HEK293 (cell line): Measurements from ENCODE around the gene TINAGL1.
"Not testable (repeated sequence)": the region's sequence is repeated elsewhere in the genome, so short reads cannot be mapped to it uniquely, and the experiment has no call there.

Experiments used
- CTCF ChIA-PET: fragments of 350-600 bp; formaldehyde crosslinking; extraction: SDS; loops from one replicate; lab custom pipeline; 2021; ENCODE audit warnings: antibody characterized with exemption; lab: Yijun Ruan, JAX
- POLR2A ChIA-PET: fragments of 300-600 bp; formaldehyde crosslinking; extraction: SDS; loops from one replicate; lab custom pipeline; 2020; ENCODE audit warnings: antibody characterized with exemption, inconsistent platforms; lab: Yijun Ruan, JAX
- H3K27ac ChIP-seq: fragments of 200-500 bp; sonication (Bioruptor generic); 2 replicates; pipeline ENCODE4 v1.5.1; 2014; ENCODE audit warnings: low read depth, low read length, control low read depth, inconsistent platforms; ENCODE audit errors: extremely low read depth
- H3K36me3 ChIP-seq, 2 experiments: fragments of 200-500 bp in 1 of 2; sonication (Bioruptor generic) in 1 of 2; 1 replicate in 1 of 2; 2 replicates in 1 of 2; pipeline ENCODE4 v1.5.1; 2014 to 2017; ENCODE audit warnings: inconsistent platforms in 2 of 2, low read length in 2 of 2; ENCODE audit not compliant: control insufficient read depth in 2 of 2, insufficient read depth in 1 of 2
- H3K4me1 ChIP-seq: fragments of 200-500 bp; sonication (Bioruptor generic); 2 replicates; pipeline ENCODE4 v1.5.1; 2014; ENCODE audit warnings: mild to moderate bottlenecking, low read length, inconsistent platforms; ENCODE audit not compliant: control insufficient read depth, insufficient read depth
- H3K4me3 ChIP-seq: 2 replicates; pipeline ENCODE4 v1.5.1; 2011; ENCODE audit warnings: low read depth, mild to moderate bottlenecking, control low read depth, low read length, moderate library complexity
- H3K9me3 ChIP-seq: fragments of 200-500 bp; sonication (Bioruptor generic); 2 replicates; pipeline ENCODE4 v1.5.1; 2014; ENCODE audit warnings: low read depth, low read length, inconsistent platforms; ENCODE audit not compliant: control insufficient read depth, insufficient read depth
- ATF2 ChIP-seq: fragments of 450-650 bp; formaldehyde crosslinking; IDR thresholded peaks from 2 replicates; pipeline ENCODE4 v1.5.1; 2016; ENCODE audit warnings: missing biosample characterization, missing genetic modification characterization, low read depth
- CTCF ChIP-seq: fragments of 450-650 bp; formaldehyde crosslinking; IDR thresholded peaks from 2 replicates; pipeline ENCODE4 v1.5.1; 2016; ENCODE audit warnings: missing biosample characterization, missing genetic modification characterization
- HIC1 ChIP-seq: fragments of 450-650 bp; formaldehyde crosslinking; IDR thresholded peaks from 2 replicates; pipeline ENCODE4 v1.5.1; 2016; ENCODE audit warnings: missing biosample characterization, missing genetic modification characterization
- HOXD13 ChIP-seq: sonication (generic); formaldehyde crosslinking; IDR thresholded peaks from 2 replicates; pipeline ENCODE4 v1.8.0; 2022; ENCODE audit warnings: missing genetic modification reagents, borderline replicate concordance
- PRDM2 ChIP-seq: fragments of 450-650 bp; formaldehyde crosslinking; IDR thresholded peaks from 2 replicates; pipeline ENCODE4 v1.5.1; 2016; ENCODE audit warnings: missing biosample characterization, missing genetic modification characterization, borderline replicate concordance
- SP7 ChIP-seq: fragments of 450-650 bp; formaldehyde crosslinking; IDR thresholded peaks from 2 replicates; pipeline ENCODE4 v1.5.1; 2016; ENCODE audit warnings: missing biosample characterization, missing genetic modification characterization
- TRIM28 ChIP-seq: IDR thresholded peaks from 2 replicates; pipeline ENCODE4 v1.6.1; 2011; ENCODE audit warnings: low read length, control low read depth, borderline replicate concordance
- ZBTB11 ChIP-seq: fragments of 450-650 bp; formaldehyde crosslinking; conservative IDR thresholded peaks from 2 replicates; pipeline ENCODE4 v1.5.1; 2016; ENCODE audit warnings: low read depth, missing biosample characterization, missing genetic modification characterization
- ZBTB48 ChIP-seq: fragments of 450-650 bp; formaldehyde crosslinking; IDR thresholded peaks from 2 replicates; pipeline ENCODE4 v1.5.1; 2016; ENCODE audit warnings: missing biosample characterization, missing genetic modification characterization
- ZBTB8A ChIP-seq: fragments of 450-650 bp; formaldehyde crosslinking; IDR thresholded peaks from 2 replicates; pipeline ENCODE4 v1.5.1; 2016; ENCODE audit warnings: missing biosample characterization, missing genetic modification characterization
- ZFP3 ChIP-seq: fragments of 450-650 bp; formaldehyde crosslinking; IDR thresholded peaks from 2 replicates; pipeline ENCODE4 v1.5.1; 2016; ENCODE audit warnings: low read depth, missing biosample characterization, missing genetic modification characterization
- ZNF121 ChIP-seq: fragments of 450-650 bp; formaldehyde crosslinking; IDR thresholded peaks from 2 replicates; pipeline ENCODE4 v1.5.1; 2016; ENCODE audit warnings: missing biosample characterization, missing genetic modification characterization
- ZNF16 ChIP-seq: fragments of 450-650 bp; formaldehyde crosslinking; IDR thresholded peaks from 2 replicates; pipeline ENCODE4 v1.5.1; 2016; ENCODE audit warnings: low read depth, missing biosample characterization, missing genetic modification characterization
- ZNF174 ChIP-seq: fragments of 450-650 bp; formaldehyde crosslinking; IDR thresholded peaks from 2 replicates; pipeline ENCODE4 v1.5.0; 2017; ENCODE audit warnings: missing biosample characterization, mild to moderate bottlenecking, missing genetic modification characterization
- ZNF350 ChIP-seq: fragments of 450-650 bp; formaldehyde crosslinking; IDR thresholded peaks from 2 replicates; pipeline ENCODE4 v1.5.0; 2017; ENCODE audit warnings: missing biosample characterization, mild to moderate bottlenecking, missing genetic modification characterization
- ZNF510 ChIP-seq: fragments of 450-650 bp; formaldehyde crosslinking; IDR thresholded peaks from 2 replicates; pipeline ENCODE4 v1.5.1; 2018; ENCODE audit warnings: mild to moderate bottlenecking, missing genetic modification characterization, missing biosample characterization; ENCODE audit not compliant: insufficient replicate concordance
- ZNF571 ChIP-seq: fragments of 450-650 bp; formaldehyde crosslinking; IDR thresholded peaks from 2 replicates; pipeline ENCODE4 v1.5.0; 2017; ENCODE audit warnings: missing biosample characterization, missing genetic modification characterization
- ZNF670 ChIP-seq: fragments of 450-650 bp; formaldehyde crosslinking; IDR thresholded peaks from 2 replicates; pipeline ENCODE4 v1.5.1; 2016; ENCODE audit warnings: missing biosample characterization, missing genetic modification characterization, low read depth

Gene TINAGL1

GRCh38 chr1:31587328-31587699 is 11.0 kb downstream of the TINAGL1 start:
- ChIA-PET POLR2A (interaction anchor here (1.1 kb wide), 1 partner anchor 125 kb away, joined by 3 read pairs; no protein-coding TSS in a partner anchor), CTCF (interaction anchor here (0.6 to 1.4 kb wide), 6 partner anchors 12 to 172 kb away, joined by 3 to 5 read pairs (median 4); no protein-coding TSS in a partner anchor)
- not testable (repeated sequence) for H3K27ac ChIP-seq, H3K9me3 ChIP-seq, H3K4me3 ChIP-seq, H3K36me3 ChIP-seq, H3K4me1 ChIP-seq
- peak; percentile 92 for TF ChIP-seq ZNF121 (tag by site-specific recombination)

- Histone ChIP-seq H3K4me1 (no peaks in the 10 kb centered on the region), H3K27ac (no peak overlapping the region), H3K36me3 (no peaks in the 10 kb centered on the region), H3K9me3 (no peaks in the 10 kb centered on the region), H3K4me3 (no peak overlapping the region)
- CTCF ChIA-PET = interaction anchor here (0.6 to 1.7 kb wide), 11 partner anchors 10 to 197 kb away, joined by 3 to 5 read pairs (median 3); no protein-coding TSS in a partner anchor
- POLR2A ChIA-PET = interaction anchor here (1.1 kb wide), 1 partner anchor 124 kb away, joined by 3 read pairs; no protein-coding TSS in a partner anchor
- no peak for TF ChIP-seq ATF2 (tag by site-specific recombination)
- TF ChIP-seq ZNF510 (tag by site-specific recombination) = no peak
- TF ChIP-seq ZBTB48 (tag by site-specific recombination) = no peak
- peak; percentile 76 for TF ChIP-seq HIC1 (tag by site-specific recombination)
- TF ChIP-seq PRDM2 (tag by site-specific recombination) = no peak
- no peak for TF ChIP-seq ZFP3 (tag by site-specific recombination)
- no peak for TF ChIP-seq ZNF670 (tag by site-specific recombination)
- no peak for TF ChIP-seq SP7 (tag by site-specific recombination)
- TF ChIP-seq TRIM28 = no peak
- no peak for TF ChIP-seq ZNF16 (tag by site-specific recombination)
- no peak for TF ChIP-seq ZNF350 (tag by site-specific recombination)
- no peak for TF ChIP-seq ZNF174 (tag by site-specific recombination)
- no peak for TF ChIP-seq ZNF571 (tag by site-specific recombination)
- TF ChIP-seq HOXD13 (CRISPR knock-in tag) = no peak
- TF ChIP-seq ZBTB8A (tag by site-specific recombination) = peak; percentile 17; the same call in 1 of the 2 replicates
- peak; percentile 76 for TF ChIP-seq CTCF (tag by site-specific recombination)
- no peak for TF ChIP-seq ZBTB11 (tag by site-specific recombination)
These were observed 11.6 kb downstream of the TINAGL1 start for GRCh38 chr1:31587720-31588423.
